GM06990 (cell line): Measurements from ENCODE around the gene ANLN.

Experiments used
- DNase-seq: peaks from one replicate; pipeline ENCODE4 v3.0.0-alpha.2; 2011; ENCODE audit not compliant: insufficient read length; ENCODE audit errors: extremely low read depth
- H3K27me3 ChIP-seq: replicated peaks from 2 replicates; pipeline ENCODE4 v1.6.0; 2011; ENCODE audit warnings: low read length; ENCODE audit not compliant: control insufficient read depth, insufficient read depth
- H3K36me3 ChIP-seq: 2 replicates; pipeline ENCODE4 v1.5.1; 2011; ENCODE audit warnings: low read length; ENCODE audit not compliant: control insufficient read depth, insufficient read depth
- H3K4me3 ChIP-seq: replicated peaks from 2 replicates; pipeline ENCODE4 v1.5.1; 2011; ENCODE audit warnings: low read depth, mild to moderate bottlenecking, control low read depth, low read length
- TF ChIP-seq, protein P1 (sequence below): IDR thresholded peaks from 2 replicates; pipeline ENCODE4 v1.5.1; 2011; ENCODE audit warnings: low read length, control low read depth, mild to moderate bottlenecking, inconsistent platforms; ENCODE audit not compliant: insufficient read depth, poor library complexity, severe bottlenecking

Gene ANLN

DNA sequence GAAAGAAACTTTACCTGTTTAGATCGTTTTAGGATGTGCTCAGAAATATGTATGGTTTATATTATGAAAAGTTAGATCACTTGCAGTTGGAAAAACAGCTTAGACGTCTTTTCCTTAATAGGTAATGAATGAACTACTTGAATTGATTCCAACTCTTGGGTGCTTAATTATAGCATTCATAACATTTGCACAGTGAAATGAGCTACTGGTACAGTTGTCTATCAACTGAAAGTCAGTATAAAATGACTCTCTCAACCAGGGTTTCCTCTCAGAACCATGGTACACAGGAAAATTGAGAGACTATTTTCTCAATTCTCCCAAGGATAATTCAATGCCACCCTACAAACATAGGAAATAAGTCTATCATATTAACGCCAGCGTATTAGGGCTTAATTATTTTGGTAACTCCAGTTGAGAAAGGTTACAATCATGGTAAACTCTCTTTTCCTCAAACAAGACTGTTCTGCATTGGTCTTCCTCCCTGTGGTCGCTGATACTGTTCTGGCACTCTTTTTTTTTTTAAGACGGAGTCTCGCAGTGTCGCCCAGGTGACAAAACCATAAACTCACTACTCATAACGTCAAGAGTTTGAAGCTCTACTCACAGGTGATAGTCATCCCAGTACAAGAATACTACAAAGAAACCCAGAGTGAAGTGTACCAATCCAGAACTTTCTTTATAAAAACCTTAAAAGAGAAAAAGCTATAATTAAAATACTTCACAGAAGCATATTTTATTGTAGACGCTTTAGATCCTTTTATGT lies 2.0 kb downstream of the ANLN start:
- peak overlapping the region; percentile 93 for H3K4me3 ChIP-seq
- DNase-seq = peak; percentile 30

DNA sequence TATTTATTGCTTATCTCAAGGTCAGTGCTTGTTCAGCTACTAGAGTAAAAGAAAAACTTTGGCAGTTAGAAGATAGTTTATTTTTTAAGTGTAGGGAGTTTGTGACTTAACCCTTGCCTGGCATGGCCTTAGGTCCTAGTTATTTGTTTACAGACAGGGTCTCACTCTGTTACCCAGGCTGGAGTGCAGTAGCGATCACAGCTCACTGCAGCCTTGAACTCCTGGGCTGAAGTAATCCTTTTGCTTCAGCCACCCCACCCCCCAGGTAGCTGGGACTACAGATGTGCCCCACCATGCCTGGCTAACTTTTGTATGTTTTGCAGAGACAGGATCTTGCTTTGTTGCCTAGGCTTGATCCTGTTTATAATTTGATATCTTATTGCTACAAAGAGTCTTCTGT lies 4.2 kb downstream of the ANLN start:
- H3K36me3 ChIP-seq = peaks cover 1% of the 10 kb centered on the region; the same call in 1 of the 2 replicates
- no peak for DNase-seq

More for the DNA sequence above, 2.0 kb downstream of the ANLN start:
- TF ChIP-seq, protein P1, sequence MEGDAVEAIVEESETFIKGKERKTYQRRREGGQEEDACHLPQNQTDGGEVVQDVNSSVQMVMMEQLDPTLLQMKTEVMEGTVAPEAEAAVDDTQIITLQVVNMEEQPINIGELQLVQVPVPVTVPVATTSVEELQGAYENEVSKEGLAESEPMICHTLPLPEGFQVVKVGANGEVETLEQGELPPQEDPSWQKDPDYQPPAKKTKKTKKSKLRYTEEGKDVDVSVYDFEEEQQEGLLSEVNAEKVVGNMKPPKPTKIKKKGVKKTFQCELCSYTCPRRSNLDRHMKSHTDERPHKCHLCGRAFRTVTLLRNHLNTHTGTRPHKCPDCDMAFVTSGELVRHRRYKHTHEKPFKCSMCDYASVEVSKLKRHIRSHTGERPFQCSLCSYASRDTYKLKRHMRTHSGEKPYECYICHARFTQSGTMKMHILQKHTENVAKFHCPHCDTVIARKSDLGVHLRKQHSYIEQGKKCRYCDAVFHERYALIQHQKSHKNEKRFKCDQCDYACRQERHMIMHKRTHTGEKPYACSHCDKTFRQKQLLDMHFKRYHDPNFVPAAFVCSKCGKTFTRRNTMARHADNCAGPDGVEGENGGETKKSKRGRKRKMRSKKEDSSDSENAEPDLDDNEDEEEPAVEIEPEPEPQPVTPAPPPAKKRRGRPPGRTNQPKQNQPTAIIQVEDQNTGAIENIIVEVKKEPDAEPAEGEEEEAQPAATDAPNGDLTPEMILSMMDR = no peak
- H3K27me3 ChIP-seq = no peaks in the 10 kb centered on the region
- no peaks in the 10 kb centered on the region for H3K36me3 ChIP-seq

DNA sequence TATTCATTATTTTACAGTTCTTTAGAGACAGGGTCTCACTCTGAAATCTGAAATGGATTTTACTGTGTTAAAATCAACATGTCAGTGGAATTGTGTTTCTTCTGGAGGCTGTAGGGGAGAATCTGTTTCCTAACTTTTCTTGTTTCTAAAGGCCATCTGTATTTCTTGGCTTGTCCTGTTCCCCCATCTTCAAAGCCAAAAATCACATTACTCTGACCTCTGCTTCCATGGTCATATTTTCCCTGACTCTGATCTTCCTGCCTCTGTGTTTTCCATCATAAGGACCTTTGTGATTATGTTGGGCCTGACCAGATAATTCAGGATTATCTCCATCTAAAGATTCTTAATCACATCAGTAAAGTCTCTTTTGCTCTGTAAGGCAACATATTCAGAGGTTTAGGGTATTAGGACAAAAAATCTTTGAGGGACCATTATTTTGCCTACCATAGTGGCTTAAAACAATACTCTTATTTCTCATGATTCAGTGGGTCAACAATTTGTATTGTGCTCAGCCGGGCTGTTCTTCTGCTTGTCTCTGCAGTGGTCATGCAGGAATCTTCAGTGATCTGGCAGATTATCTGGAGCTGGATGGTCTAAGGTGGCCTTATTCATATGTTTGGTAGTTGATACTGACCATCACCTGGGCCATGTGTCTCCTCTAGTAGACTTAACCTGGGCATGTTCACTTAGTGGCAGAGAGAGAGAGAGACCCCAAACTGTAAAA lies 5.7 kb downstream of the ANLN start:
- Histone ChIP-seq H3K36me3 (peaks cover 5% of the 10 kb centered on the region), H3K27me3 (no peaks in the 10 kb centered on the region), H3K4me3 (no peak overlapping the region)
- DNase-seq = no peak
- TF ChIP-seq, protein P1 = no peak

More for the DNA sequence above, 4.2 kb downstream of the ANLN start:
- no peaks in the 10 kb centered on the region for H3K27me3 ChIP-seq
- H3K4me3 ChIP-seq = no peak overlapping the region
- TF ChIP-seq, protein P1 = no peak

DNA sequence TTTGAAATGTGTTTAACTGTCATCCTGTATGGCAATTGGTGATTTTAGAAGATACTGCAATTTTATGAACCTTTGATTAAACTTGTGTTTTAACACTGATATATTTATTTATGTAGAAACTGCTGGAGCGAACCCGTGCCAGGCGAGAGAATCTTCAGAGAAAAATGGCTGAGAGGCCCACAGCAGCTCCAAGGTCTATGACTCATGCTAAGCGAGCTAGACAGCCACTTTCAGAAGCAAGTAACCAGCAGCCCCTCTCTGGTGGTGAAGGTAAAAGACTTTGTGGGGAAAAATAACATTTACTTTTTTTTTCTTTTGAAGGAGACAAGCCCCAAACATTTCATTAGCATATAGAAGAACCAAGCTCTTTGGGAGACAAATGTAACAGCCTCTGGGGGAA lies 6.5 kb downstream of the ANLN start:
- Histone ChIP-seq H3K4me3 (no peak overlapping the region), H3K27me3 (no peaks in the 10 kb centered on the region), H3K36me3 (peaks cover 5% of the 10 kb centered on the region)
- DNase-seq = no peak
- TF ChIP-seq, protein P1 = no peak

DNA sequence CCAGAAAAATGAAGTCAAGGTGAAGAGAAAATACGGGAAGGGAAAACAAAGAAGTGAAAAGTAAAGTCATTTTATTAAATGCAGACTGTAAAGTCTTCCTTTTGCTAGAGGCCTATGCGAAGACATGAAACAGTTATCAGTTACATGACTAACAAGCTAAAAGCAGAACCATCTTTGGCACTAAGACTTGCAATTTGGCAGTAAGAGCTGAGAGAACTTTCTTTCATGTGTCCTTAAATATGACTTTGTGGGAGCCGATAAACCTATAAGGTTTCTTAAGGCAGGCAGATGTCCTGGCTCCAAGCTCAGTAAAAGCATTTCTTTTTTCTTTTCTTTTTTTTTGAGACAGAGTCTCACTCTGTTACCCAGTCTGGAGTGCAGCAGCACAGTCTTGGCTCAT lies 10.4 kb downstream of the ANLN start:
- Histone ChIP-seq H3K4me3 (no peak overlapping the region), H3K27me3 (no peaks in the 10 kb centered on the region), H3K36me3 (peaks cover 8% of the 10 kb centered on the region)
- DNase-seq = no peak
- TF ChIP-seq, protein P1 = no peak
